ENCODE measurements around the gene ACAD8. TPM values are rescaled to one million over a fixed set of nuclear protein-coding genes. Genes with fewer than 3 reads are reported as not detected.

Gene ACAD8
- total RNA-seq, 1 donor from 2014 or later: 14.9 TPM

GRCh38 chr11:134246100-134246499 is 7.3 kb upstream of the ACAD8 start:
- no peaks in the 10 kb centered on the region for H3K9me3 Mint-ChIP-seq (ENCODE audit: low read depth)
- H3K27me3 Mint-ChIP-seq (ENCODE audit: low read depth): no peaks in the 10 kb centered on the region
- no peak for DNase-seq (ENCODE audit: low spot score)
- no peak overlapping the region for H3K27ac Mint-ChIP-seq (ENCODE audit: unreplicated experiment)
- no peak for TF ChIP-seq CTCF (IDR thresholded peaks at IDR 0.05)
- H3K4me3 Mint-ChIP-seq (ENCODE audit: unreplicated experiment): no peak overlapping the region
- H3K4me1 Mint-ChIP-seq (ENCODE audit: low read depth): no peaks in the 10 kb centered on the region
- peaks cover 19% of the 10 kb centered on the region for H3K36me3 Mint-ChIP-seq (ENCODE audit: low read depth)

- H3K27ac Mint-ChIP-seq (ENCODE audit: unreplicated experiment): peak overlapping the region; percentile 49
- no peak overlapping the region for H3K4me3 Mint-ChIP-seq (ENCODE audit: unreplicated experiment)
- no peak for TF ChIP-seq CTCF (IDR thresholded peaks at IDR 0.05)
Observed at GRCh38 chr11:134246678-134247077, 6.7 kb upstream of the ACAD8 start.

GRCh38 chr11:134248910-134249480 is 4.4 kb upstream of the ACAD8 start:
- H3K4me1 Mint-ChIP-seq (ENCODE audit: low read depth): peaks cover 14% of the 10 kb centered on the region
- no peak for DNase-seq (ENCODE audit: low spot score)
- no peaks in the 10 kb centered on the region for H3K9me3 Mint-ChIP-seq (ENCODE audit: low read depth)
- TF ChIP-seq CTCF (IDR thresholded peaks at IDR 0.05): no peak
- no peak overlapping the region for H3K27ac Mint-ChIP-seq (ENCODE audit: unreplicated experiment)
- H3K36me3 Mint-ChIP-seq (ENCODE audit: low read depth): peaks cover 9% of the 10 kb centered on the region
- no peak overlapping the region for H3K4me3 Mint-ChIP-seq (ENCODE audit: unreplicated experiment)
- no peaks in the 10 kb centered on the region for H3K27me3 Mint-ChIP-seq (ENCODE audit: low read depth)

More at GRCh38 chr11:134246678-134247077, 6.7 kb upstream of the ACAD8 start:
- DNase-seq (ENCODE audit: low spot score): no peak
- H3K36me3 Mint-ChIP-seq (ENCODE audit: low read depth): peaks cover 19% of the 10 kb centered on the region
- H3K4me1 Mint-ChIP-seq (ENCODE audit: low read depth): peaks cover under 1% of the 10 kb centered on the region
- H3K9me3 Mint-ChIP-seq (ENCODE audit: low read depth): no peaks in the 10 kb centered on the region
- no peaks in the 10 kb centered on the region for H3K27me3 Mint-ChIP-seq (ENCODE audit: low read depth)

- Mint-ChIP-seq H3K27ac (ENCODE audit: unreplicated experiment) (no peak overlapping the region), H3K4me1 (ENCODE audit: low read depth) (peaks cover 22% of the 10 kb centered on the region), H3K4me3 (ENCODE audit: unreplicated experiment) (no peak overlapping the region), H3K9me3 (ENCODE audit: low read depth) (no peaks in the 10 kb centered on the region), H3K36me3 (ENCODE audit: low read depth) (peaks cover 3% of the 10 kb centered on the region), H3K27me3 (ENCODE audit: low read depth) (no peaks in the 10 kb centered on the region)
- no peak for TF ChIP-seq CTCF (IDR thresholded peaks at IDR 0.05)
- no peak for DNase-seq (ENCODE audit: low spot score)
Observed at GRCh38 chr11:134250246-134250645, 3.1 kb upstream of the ACAD8 start.

GRCh38 chr11:134250675-134251074 is 2.7 kb upstream of the ACAD8 start:
- DNase-seq (ENCODE audit: low spot score): no peak
- TF ChIP-seq CTCF (IDR thresholded peaks at IDR 0.05): no peak
- Mint-ChIP-seq H3K36me3 (ENCODE audit: low read depth) (peaks cover 3% of the 10 kb centered on the region), H3K4me1 (ENCODE audit: low read depth) (peaks cover 22% of the 10 kb centered on the region), H3K27me3 (ENCODE audit: low read depth) (no peaks in the 10 kb centered on the region), H3K4me3 (ENCODE audit: unreplicated experiment) (no peak overlapping the region), H3K9me3 (ENCODE audit: low read depth) (no peaks in the 10 kb centered on the region), H3K27ac (ENCODE audit: unreplicated experiment) (no peak overlapping the region)
